ENCODE results near the gene HRH4. TPM values are rescaled to one million over a fixed set of nuclear protein-coding genes. Genes with fewer than 3 reads are reported as not detected.

HRH4 gene
- total RNA-seq, 2 experiments from 2014 or later, result not detected

DNA sequence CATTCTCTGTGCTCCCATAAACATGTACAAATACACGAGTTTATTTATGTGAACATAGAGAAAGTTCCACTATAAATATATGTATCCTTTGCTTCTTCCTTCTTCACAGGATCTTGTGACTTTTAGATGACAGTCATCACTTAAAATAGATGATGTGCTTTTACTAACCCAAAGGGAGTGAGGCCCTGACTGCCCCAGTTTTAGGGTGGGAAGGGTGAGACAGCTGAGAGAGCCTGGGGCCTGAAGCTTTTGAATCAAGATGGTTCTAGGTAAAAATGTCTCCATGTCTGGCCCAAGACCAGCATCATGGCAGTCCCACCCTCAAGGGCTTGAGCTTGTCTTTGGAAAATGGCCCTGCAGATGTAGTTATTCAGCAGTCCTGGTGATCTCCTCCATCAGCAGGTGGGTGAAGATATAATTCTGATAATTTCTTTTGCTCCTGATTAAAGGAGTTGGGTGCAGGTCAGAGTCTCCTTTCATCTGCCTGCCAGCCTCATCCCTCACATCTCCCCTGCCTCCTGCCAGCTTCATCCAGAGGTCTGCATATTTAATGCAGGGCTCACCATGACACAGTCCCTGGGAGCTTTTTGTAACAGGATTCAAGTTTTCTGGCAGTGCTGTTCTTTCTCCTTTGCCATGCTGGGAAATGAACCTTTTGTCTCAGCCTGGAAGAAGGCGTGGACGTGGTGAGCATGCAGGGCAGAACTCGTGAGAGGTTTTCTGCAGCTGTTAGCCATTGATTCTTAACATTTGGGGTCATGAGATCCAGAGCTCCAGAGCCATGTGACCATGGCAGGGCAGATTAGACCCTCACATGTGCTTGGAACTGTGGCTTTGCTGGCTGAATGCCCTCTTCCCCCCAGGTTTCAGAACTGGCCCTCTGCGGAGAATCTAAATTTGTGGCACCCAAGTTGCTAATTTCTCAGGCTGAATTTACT is 2.7 kb downstream of the HRH4 start:
- no peak overlapping the region for H3K4me3 ChIP-seq (ENCODE audit: low read depth, low read length, poor library complexity, severe bottlenecking)
- no peak for TF ChIP-seq EZH2phosphoT487 (IDR thresholded peaks at IDR 0.05; ENCODE audit: borderline replicate concordance, low read depth, low read length)
- TF ChIP-seq, protein P1, sequence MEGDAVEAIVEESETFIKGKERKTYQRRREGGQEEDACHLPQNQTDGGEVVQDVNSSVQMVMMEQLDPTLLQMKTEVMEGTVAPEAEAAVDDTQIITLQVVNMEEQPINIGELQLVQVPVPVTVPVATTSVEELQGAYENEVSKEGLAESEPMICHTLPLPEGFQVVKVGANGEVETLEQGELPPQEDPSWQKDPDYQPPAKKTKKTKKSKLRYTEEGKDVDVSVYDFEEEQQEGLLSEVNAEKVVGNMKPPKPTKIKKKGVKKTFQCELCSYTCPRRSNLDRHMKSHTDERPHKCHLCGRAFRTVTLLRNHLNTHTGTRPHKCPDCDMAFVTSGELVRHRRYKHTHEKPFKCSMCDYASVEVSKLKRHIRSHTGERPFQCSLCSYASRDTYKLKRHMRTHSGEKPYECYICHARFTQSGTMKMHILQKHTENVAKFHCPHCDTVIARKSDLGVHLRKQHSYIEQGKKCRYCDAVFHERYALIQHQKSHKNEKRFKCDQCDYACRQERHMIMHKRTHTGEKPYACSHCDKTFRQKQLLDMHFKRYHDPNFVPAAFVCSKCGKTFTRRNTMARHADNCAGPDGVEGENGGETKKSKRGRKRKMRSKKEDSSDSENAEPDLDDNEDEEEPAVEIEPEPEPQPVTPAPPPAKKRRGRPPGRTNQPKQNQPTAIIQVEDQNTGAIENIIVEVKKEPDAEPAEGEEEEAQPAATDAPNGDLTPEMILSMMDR (conservative IDR thresholded peaks at IDR 0.05; ENCODE audit: low read length), result no peak
- POLR2A ChIA-PET, result interaction anchor here (0.6 kb wide), 1 partner anchor 72 kb away, joined by 3 read pairs; no protein-coding TSS in a partner anchor
- CTCF ChIA-PET (ENCODE audit: unreplicated experiment), result no interaction called here
- H3K9me3 ChIP-seq (ENCODE audit: low read length), result no peaks in the 10 kb centered on the region
- H3K79me2 ChIP-seq (ENCODE audit: insufficient read depth, low read depth, low read length), result no peaks in the 10 kb centered on the region
- no peak overlapping the region for H3K27ac ChIP-seq (ENCODE audit: low read depth, low read length, poor library complexity, severe bottlenecking)
- no peaks in the 10 kb centered on the region for H3K4me1 ChIP-seq (ENCODE audit: insufficient read depth, low read length, poor library complexity, severe bottlenecking)
- no peak overlapping the region for H3K4me2 ChIP-seq (ENCODE audit: low read length)
- no TSS peak for BruUV-seq (replicated peaks)
- H4K20me1 ChIP-seq (ENCODE audit: insufficient read depth, low read length), result no peaks in the 10 kb centered on the region
- H2AFZ ChIP-seq (ENCODE audit: low read length), result no peak overlapping the region
- no peak for DNase-seq (ENCODE audit: low spot score)
- H3K36me3 ChIP-seq (ENCODE audit: insufficient read depth, low read length), result no peaks in the 10 kb centered on the region
- no peaks in the 10 kb centered on the region for H3K9me2 ChIP-seq (ENCODE audit: insufficient read depth, low read length)
- intact Hi-C loops (cut with micrococcal nuclease; ENCODE audit: unreplicated experiment), result no loop called here

DNA sequence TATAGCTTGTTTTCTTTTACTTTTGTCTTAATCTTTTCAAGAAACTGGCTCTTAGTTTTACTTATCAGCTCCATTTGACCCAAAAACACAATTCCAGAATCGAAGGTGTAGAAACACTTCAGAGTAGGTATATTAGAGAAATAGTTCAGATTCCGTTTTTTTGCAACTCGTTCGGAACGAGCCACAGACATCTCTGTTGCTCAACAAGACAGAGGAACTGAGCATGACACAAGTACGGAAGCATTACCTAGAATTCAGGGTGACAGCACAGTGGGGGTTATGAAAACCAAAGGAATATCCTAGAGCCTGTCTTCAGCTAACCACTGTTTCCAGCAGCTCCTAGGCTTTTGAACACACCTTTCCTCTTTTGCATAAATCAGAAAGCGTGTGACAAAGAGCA is 5.0 kb downstream of the HRH4 start:
- Histone ChIP-seq H3K36me3 (ENCODE audit: insufficient read depth, low read length) (no peaks in the 10 kb centered on the region), H3K9me2 (ENCODE audit: insufficient read depth, low read length) (no peaks in the 10 kb centered on the region), H3K27ac (ENCODE audit: low read depth, low read length, poor library complexity, severe bottlenecking) (no peak overlapping the region), H3K4me2 (ENCODE audit: low read length) (no peak overlapping the region), H3K4me3 (ENCODE audit: low read depth, low read length, poor library complexity, severe bottlenecking) (no peak overlapping the region), H3K79me2 (ENCODE audit: insufficient read depth, low read depth, low read length) (no peaks in the 10 kb centered on the region), H4K20me1 (ENCODE audit: insufficient read depth, low read length) (no peaks in the 10 kb centered on the region), H3K4me1 (ENCODE audit: insufficient read depth, low read length, poor library complexity, severe bottlenecking) (no peaks in the 10 kb centered on the region), H2AFZ (ENCODE audit: low read length) (no peak overlapping the region), H3K9me3 (ENCODE audit: low read length) (no peaks in the 10 kb centered on the region)
- CTCF ChIA-PET (ENCODE audit: unreplicated experiment), result no interaction called here
- DNase-seq (ENCODE audit: low spot score), result no peak
- TF ChIP-seq EZH2phosphoT487 (IDR thresholded peaks at IDR 0.05; ENCODE audit: borderline replicate concordance, low read depth, low read length), result no peak
- TF ChIP-seq, protein P1 (conservative IDR thresholded peaks at IDR 0.05; ENCODE audit: low read length), result no peak
- intact Hi-C loops (cut with micrococcal nuclease; ENCODE audit: unreplicated experiment), result no loop called here
- no TSS peak for BruUV-seq (replicated peaks)
- POLR2A ChIA-PET, result no interaction called here

DNA sequence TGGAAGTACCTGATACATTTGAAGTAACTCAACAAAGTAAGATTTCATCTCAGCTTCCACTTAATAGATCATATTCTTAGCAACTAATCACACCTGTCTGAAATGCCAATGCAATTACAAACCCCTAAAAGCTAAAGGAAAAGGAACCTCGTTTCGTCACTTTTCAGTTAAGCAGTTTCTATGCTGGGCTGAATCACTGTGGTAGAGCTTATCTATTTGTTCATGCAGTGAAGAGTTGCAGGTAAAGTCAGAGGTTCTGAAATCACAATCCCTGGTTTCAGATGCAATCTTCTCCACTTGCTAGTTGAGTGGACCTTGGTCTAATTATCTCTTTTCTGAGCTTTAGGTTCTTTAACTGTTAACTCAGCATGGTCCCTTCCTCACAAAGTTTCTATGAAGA is 6.3 kb downstream of the HRH4 start:
- TF ChIP-seq, protein P1 (conservative IDR thresholded peaks at IDR 0.05; ENCODE audit: low read length), result no peak
- TF ChIP-seq EZH2phosphoT487 (IDR thresholded peaks at IDR 0.05; ENCODE audit: borderline replicate concordance, low read depth, low read length), result no peak
- no peak overlapping the region for H2AFZ ChIP-seq (ENCODE audit: low read length)
- CTCF ChIA-PET (ENCODE audit: unreplicated experiment), result interaction anchor here (0.6 kb wide), 1 partner anchor 22 kb away, joined by 3 read pairs; no protein-coding TSS in a partner anchor

More for the DNA sequence above, 6.3 kb downstream of the HRH4 start:
- intact Hi-C loops (cut with micrococcal nuclease; ENCODE audit: unreplicated experiment), result no loop called here
- Histone ChIP-seq H3K4me1 (ENCODE audit: insufficient read depth, low read length, poor library complexity, severe bottlenecking) (no peaks in the 10 kb centered on the region), H3K79me2 (ENCODE audit: insufficient read depth, low read depth, low read length) (no peaks in the 10 kb centered on the region), H3K9me2 (ENCODE audit: insufficient read depth, low read length) (no peaks in the 10 kb centered on the region), H3K36me3 (ENCODE audit: insufficient read depth, low read length) (no peaks in the 10 kb centered on the region), H3K4me2 (ENCODE audit: low read length) (no peak overlapping the region), H3K4me3 (ENCODE audit: low read depth, low read length, poor library complexity, severe bottlenecking) (no peak overlapping the region), H4K20me1 (ENCODE audit: insufficient read depth, low read length) (no peaks in the 10 kb centered on the region), H3K27ac (ENCODE audit: low read depth, low read length, poor library complexity, severe bottlenecking) (no peak overlapping the region), H3K9me3 (ENCODE audit: low read length) (no peaks in the 10 kb centered on the region)
- no peak for DNase-seq (ENCODE audit: low spot score)
- POLR2A ChIA-PET, result no interaction called here
- no TSS peak for BruUV-seq (replicated peaks)

All from OCI-LY7 (cell line).